Cardiac fibroblast (primary cell): ENCODE measurements around the gene KCNQ1.
A peak's percentile ranks its signal among the peaks of the same experiment; 100 is the strongest.

ENCODE experiments used
- DNase-seq, 2 donors: peaks; one replicate each; pipeline versions ENCODE4 v3.0.0 to v3.0.0-alpha.2; 2010; ENCODE audit warnings: low read depth in 2 of 2
- H3K4me3 ChIP-seq, 2 donors: replicated peaks in 1 of 2; 1 replicate in 1 of 2; 2 replicates in 1 of 2; pipeline ENCODE4 v1.5.1; 2011; ENCODE audit warnings: low read depth in 2 of 2, low read length in 2 of 2, mild to moderate bottlenecking in 2 of 2, moderate library complexity in 1 of 2
- TF ChIP-seq, protein P1 (sequence below): IDR thresholded peaks from one replicate; pipeline ENCODE4 v1.5.1; 2011; ENCODE audit warnings: low read depth, mild to moderate bottlenecking, low read length, inconsistent platforms

The KCNQ1 gene, protein sequence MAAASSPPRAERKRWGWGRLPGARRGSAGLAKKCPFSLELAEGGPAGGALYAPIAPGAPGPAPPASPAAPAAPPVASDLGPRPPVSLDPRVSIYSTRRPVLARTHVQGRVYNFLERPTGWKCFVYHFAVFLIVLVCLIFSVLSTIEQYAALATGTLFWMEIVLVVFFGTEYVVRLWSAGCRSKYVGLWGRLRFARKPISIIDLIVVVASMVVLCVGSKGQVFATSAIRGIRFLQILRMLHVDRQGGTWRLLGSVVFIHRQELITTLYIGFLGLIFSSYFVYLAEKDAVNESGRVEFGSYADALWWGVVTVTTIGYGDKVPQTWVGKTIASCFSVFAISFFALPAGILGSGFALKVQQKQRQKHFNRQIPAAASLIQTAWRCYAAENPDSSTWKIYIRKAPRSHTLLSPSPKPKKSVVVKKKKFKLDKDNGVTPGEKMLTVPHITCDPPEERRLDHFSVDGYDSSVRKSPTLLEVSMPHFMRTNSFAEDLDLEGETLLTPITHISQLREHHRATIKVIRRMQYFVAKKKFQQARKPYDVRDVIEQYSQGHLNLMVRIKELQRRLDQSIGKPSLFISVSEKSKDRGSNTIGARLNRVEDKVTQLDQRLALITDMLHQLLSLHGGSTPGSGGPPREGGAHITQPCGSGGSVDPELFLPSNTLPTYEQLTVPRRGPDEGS

DNA sequence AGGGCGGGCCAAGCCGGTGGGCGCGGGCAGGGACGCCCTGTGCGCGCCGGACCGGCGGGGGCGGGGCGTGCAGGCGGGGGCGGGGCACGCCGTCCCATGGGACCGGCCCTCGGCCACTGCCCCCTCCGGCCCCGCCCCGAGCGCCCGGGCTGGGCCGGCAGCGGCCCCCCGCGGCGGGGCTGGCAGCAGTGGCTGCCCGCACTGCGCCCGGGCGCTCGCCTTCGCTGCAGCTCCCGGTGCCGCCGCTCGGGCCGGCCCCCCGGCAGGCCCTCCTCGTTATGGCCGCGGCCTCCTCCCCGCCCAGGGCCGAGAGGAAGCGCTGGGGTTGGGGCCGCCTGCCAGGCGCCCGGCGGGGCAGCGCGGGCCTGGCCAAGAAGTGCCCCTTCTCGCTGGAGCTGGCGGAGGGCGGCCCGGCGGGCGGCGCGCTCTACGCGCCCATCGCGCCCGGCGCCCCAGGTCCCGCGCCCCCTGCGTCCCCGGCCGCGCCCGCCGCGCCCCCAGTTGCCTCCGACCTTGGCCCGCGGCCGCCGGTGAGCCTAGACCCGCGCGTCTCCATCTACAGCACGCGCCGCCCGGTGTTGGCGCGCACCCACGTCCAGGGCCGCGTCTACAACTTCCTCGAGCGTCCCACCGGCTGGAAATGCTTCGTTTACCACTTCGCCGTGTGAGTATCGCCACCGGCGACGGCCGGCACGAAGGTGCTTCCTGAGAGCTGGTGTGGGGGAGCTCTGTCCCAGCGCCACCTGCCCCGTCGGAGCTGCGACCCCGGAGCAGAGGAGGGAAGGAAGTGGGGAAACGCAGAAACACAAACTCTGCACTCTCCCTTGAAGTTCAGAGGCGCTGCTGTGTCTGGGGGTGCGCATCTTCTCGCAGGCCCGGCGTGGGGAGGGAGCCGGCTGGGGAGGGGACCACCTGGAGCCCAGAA, at the start of gene KCNQ1:
Gene KCNQ1, plus strand, starts transcription at position 188 of the 925 bp plus-strand sequence. Its CDS starts 91 bp downstream, at position 279.
- H3K4me3 ChIP-seq: no peak within 1 kb of the TSS
- no peak for DNase-seq
- TF ChIP-seq, protein P1, sequence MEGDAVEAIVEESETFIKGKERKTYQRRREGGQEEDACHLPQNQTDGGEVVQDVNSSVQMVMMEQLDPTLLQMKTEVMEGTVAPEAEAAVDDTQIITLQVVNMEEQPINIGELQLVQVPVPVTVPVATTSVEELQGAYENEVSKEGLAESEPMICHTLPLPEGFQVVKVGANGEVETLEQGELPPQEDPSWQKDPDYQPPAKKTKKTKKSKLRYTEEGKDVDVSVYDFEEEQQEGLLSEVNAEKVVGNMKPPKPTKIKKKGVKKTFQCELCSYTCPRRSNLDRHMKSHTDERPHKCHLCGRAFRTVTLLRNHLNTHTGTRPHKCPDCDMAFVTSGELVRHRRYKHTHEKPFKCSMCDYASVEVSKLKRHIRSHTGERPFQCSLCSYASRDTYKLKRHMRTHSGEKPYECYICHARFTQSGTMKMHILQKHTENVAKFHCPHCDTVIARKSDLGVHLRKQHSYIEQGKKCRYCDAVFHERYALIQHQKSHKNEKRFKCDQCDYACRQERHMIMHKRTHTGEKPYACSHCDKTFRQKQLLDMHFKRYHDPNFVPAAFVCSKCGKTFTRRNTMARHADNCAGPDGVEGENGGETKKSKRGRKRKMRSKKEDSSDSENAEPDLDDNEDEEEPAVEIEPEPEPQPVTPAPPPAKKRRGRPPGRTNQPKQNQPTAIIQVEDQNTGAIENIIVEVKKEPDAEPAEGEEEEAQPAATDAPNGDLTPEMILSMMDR: no peak

DNA sequence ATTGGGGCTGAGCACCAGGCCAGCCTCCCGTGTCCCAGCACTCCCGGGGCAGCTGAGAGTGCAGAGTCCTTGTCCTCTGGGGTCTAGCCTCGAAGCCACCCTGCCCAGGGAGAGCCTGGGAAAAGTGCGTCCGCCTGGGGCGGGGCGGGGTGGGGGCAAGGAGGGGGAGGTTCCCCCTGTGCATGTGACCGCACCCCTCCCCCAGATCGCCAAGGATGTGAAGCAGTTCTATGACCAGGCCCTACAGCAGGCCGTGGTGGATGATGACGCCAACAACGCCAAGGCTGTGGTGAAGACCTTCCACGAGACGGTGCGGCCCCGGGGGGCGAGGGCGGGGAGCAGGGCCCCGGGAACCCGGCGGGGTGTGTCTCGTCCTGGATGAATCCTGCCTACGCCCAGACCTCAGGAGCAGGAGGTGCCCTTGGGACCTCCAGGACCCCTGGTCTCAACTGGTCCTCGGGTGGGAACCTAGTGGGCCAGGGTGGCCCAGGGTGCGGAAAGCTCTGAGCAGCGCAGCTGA, 49.5 kb upstream of the KCNQ1 start:
- TF ChIP-seq, protein P1: no peak
- no peak overlapping the region for H3K4me3 ChIP-seq
- no peak for DNase-seq

DNA sequence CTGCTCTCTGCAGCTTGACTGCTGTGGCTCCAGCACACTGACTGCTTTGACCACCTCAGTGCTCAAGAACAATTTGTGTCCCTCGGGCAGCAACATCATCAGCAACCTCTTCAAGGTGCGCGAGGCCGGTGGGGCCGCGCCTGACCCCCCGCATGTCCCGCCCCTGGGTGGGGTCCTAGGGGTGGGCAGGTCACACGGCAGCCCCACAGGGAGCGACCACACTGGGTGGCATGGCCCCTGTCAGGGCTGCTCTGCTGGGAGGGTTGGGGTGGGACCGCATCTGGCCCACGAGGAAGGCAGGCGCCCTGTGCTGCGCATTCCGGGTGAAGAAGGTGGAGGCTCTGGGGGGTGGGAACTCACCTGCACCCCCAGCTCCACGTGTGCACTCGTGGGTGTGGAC, 49.0 kb upstream of the KCNQ1 start:
- H3K4me3 ChIP-seq: no peak overlapping the region
- DNase-seq: no peak
- TF ChIP-seq, protein P1: no peak

DNA sequence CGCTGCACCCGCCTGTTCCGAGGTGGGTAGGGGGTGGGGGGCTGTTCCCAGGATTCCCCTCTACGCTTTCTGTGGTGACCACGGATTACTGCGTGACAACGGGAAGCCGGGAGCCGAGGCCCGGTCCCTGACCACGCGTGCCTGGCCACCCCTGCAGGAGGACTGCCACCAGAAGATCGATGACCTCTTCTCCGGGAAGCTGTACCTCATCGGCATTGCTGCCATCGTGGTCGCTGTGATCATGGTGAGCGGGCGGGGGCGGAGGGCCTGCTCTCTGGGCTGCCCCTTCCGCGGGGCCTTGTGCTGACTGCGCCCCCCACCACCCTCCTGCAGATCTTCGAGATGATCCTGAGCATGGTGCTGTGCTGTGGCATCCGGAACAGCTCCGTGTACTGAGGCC, 48.3 kb upstream of the KCNQ1 start:
- H3K4me3 ChIP-seq: no peak overlapping the region
- no peak for DNase-seq
- TF ChIP-seq, protein P1: no peak

DNA sequence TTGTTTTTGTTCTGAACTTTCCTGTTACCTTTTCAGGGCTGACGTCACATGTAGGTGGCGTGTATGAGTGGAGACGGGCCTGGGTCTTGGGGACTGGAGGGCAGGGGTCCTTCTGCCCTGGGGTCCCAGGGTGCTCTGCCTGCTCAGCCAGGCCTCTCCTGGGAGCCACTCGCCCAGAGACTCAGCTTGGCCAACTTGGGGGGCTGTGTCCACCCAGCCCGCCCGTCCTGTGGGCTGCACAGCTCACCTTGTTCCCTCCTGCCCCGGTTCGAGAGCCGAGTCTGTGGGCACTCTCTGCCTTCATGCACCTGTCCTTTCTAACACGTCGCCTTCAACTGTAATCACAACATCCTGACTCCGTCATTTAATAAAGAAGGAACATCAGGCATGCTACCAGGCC, 47.8 kb upstream of the KCNQ1 start:
- H3K4me3 ChIP-seq: no peak overlapping the region
- TF ChIP-seq, protein P1: no peak
- no peak for DNase-seq

DNA sequence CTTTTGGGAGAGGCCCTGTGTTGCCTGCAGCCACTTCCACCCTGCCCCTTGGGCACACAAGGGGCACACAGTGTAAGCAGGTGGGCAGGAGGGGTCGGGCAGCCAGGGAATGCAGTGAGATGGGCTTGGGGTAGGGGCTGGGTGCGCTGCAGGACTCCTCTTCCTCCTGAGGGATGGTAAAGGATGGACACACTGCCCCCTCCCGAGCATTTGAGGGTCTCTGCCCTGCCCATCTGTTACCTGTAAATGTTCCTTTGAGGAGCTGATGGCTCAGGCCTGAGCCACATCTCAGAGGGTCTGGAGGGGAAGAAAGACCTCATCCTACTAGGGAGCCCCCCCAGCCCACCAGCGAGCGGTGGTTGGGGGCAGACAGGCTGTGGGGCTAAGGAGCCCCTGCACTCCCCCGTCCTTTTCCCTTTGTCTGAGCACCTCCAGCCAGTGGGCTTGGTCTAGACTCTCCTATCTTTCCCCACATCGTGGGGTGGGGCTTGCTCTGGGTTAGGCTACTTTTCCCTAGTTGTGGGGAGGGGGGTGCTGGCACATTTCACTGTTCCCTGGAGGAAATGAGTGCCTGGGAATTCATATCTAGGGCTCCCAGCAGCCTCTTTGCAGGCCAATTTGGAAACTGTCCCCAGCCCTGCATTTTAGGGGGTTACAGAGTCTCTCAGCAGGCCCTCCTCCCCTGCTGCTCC, 46.0 kb upstream of the KCNQ1 start:
- no peak for DNase-seq
- TF ChIP-seq, protein P1: no peak
- peak overlapping the region; percentile 72 to 74 for H3K4me3 ChIP-seq
